Raji (cell line): Measurements from ENCODE around the gene FBN3.

Source experiments
- POLR2A ChIP-seq: IDR thresholded peaks from 2 replicates; pipeline ENCODE4 v1.6.1; 2011; ENCODE audit warnings: low read depth, low read length, control low read depth; ENCODE audit not compliant: insufficient read depth

The FBN3 gene

GRCh38 chr19:8089664-8090601 lies 59.5 kb downstream of the FBN3 start:
- no peak for TF ChIP-seq POLR2A

- no peak for TF ChIP-seq POLR2A
Measured at GRCh38 chr19:8088752-8089663, 60.4 kb downstream of the FBN3 start.

GRCh38 chr19:8087876-8088275 lies 61.5 kb downstream of the FBN3 start:
- no peak for TF ChIP-seq POLR2A

- no peak for TF ChIP-seq POLR2A
Measured at GRCh38 chr19:8086849-8087248, 62.5 kb downstream of the FBN3 start.

- no peak for TF ChIP-seq POLR2A
Measured at GRCh38 chr19:8085598-8086408, 63.6 kb downstream of the FBN3 start.

GRCh38 chr19:8084152-8084551 lies 65.2 kb downstream of the FBN3 start:
- TF ChIP-seq POLR2A: no peak

- TF ChIP-seq POLR2A: no peak
Measured at GRCh38 chr19:8083141-8083540, 66.3 kb downstream of the FBN3 start.

GRCh38 chr19:8081569-8082550 lies 67.5 kb downstream of the FBN3 start:
- no peak for TF ChIP-seq POLR2A

GRCh38 chr19:8080832-8081231 lies 68.6 kb downstream of the FBN3 start:
- TF ChIP-seq POLR2A: no peak

- no peak for TF ChIP-seq POLR2A
Measured at GRCh38 chr19:8079988-8080387, 69.4 kb downstream of the FBN3 start.

- TF ChIP-seq POLR2A: no peak
Measured at GRCh38 chr19:8075158-8076074, 74.0 kb downstream of the FBN3 start.

- no peak for TF ChIP-seq POLR2A
Measured at GRCh38 chr19:8074501-8074900, 74.9 kb downstream of the FBN3 start.

GRCh38 chr19:8071912-8072311 lies 77.5 kb downstream of the FBN3 start:
- TF ChIP-seq POLR2A: no peak
